ENCODE results near the gene BATF2. TPM values are rescaled to one million over a fixed set of nuclear protein-coding genes. Genes with fewer than 3 reads are reported as not detected.

BATF2 gene
- total and polyA plus RNA-seq, 3 experiments from 2014 or later, result 0.11 TPM; not detected in 2

DNA sequence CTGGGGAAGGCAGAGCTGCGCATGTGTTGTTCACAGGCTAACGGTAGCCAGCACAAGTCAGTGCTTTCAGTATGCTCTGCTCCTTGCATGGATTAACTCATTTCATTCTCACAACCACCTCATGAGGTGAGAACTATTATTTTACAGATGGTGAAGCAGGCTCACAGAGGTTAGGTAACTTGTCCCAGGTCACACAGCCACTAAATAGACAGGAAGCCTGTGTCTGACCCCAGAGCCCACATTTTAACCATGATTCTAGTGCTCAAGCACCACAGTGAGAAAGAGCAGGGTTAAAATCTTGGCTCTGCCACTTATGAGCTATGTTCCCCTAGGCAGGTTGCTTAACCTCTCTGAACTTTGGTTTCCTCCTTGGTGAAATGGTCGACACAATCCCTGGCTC lies 24.2 kb upstream of the BATF2 start:
- Mint-ChIP-seq H3K4me3 (no peak overlapping the region), H3K27ac (no peak overlapping the region), H3K36me3 (peaks cover 0 to 27% (median 4%) of the 10 kb centered on the region in 3 donors), H3K27me3 (no peaks in the 10 kb centered on the region), H3K9me3 (no peaks in the 10 kb centered on the region), H3K4me1 (peaks cover 8 to 10% (median 9%) of the 10 kb centered on the region in 3 donors)
- no peak overlapping the region for H3K4me3 ChIP-seq (ENCODE audit: low read length)
- peaks cover 6% of the 10 kb centered on the region for H3K4me1 ChIP-seq (ENCODE audit: insufficient read depth, low read length)
- H3K9me3 ChIP-seq (ENCODE audit: low read length), result no peaks in the 10 kb centered on the region
- no peak overlapping the region for H3K27ac ChIP-seq (ENCODE audit: low read depth, low read length)
- DNase-seq, result no peak
- ChIA-PET CTCF (no interaction called here), POLR2A (no interaction called here)
- H3K27me3 ChIP-seq (ENCODE audit: insufficient read depth, low read length, poor library complexity, severe bottlenecking), result no peaks in the 10 kb centered on the region
- peaks cover 4% of the 10 kb centered on the region for H3K36me3 ChIP-seq (ENCODE audit: insufficient read depth, low read length)

DNA sequence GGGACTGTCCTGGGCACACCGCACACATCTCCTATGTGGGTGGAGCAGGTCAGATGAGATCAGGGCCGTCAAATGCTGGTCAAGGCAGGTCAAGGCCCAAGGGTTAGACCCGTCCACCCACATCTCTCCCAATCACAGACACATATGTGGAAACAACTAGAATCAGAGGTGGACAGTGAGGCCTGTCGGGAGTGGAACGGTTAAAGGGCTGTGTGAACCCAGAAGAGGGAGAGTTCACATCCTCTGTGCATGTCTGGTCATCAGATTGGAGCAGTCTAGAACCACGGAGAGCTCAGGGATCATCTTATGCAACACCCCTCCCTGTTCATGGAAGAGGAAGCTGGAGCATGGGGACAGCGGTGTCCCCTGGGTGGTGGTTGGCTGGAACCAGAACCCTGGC lies 23.1 kb upstream of the BATF2 start:
- POLR2A ChIA-PET, result no interaction called here
- Histone ChIP-seq H3K4me3 (ENCODE audit: low read length) (no peak overlapping the region), H3K36me3 (ENCODE audit: insufficient read depth, low read length) (peaks cover 4% of the 10 kb centered on the region), H3K27ac (ENCODE audit: low read depth, low read length) (no peak overlapping the region), H3K4me1 (ENCODE audit: insufficient read depth, low read length) (peaks cover 6% of the 10 kb centered on the region), H3K27me3 (ENCODE audit: insufficient read depth, low read length, poor library complexity, severe bottlenecking) (no peaks in the 10 kb centered on the region), H3K9me3 (ENCODE audit: low read length) (no peaks in the 10 kb centered on the region)
- CTCF ChIA-PET, result no interaction called here
- H3K4me1 Mint-ChIP-seq, result peaks cover 11 to 19% (median 15%) of the 10 kb centered on the region in 3 donors
- DNase-seq, result no peak
- no peaks in the 10 kb centered on the region for H3K9me3 Mint-ChIP-seq
- peaks cover 0 to 27% (median 4%) of the 10 kb centered on the region in 3 donors for H3K36me3 Mint-ChIP-seq
- H3K4me3 Mint-ChIP-seq, result no peak overlapping the region
- peak overlapping the region in 1 of 8 donors; percentile 23 for H3K27ac Mint-ChIP-seq
- no peaks in the 10 kb centered on the region for H3K27me3 Mint-ChIP-seq

DNA sequence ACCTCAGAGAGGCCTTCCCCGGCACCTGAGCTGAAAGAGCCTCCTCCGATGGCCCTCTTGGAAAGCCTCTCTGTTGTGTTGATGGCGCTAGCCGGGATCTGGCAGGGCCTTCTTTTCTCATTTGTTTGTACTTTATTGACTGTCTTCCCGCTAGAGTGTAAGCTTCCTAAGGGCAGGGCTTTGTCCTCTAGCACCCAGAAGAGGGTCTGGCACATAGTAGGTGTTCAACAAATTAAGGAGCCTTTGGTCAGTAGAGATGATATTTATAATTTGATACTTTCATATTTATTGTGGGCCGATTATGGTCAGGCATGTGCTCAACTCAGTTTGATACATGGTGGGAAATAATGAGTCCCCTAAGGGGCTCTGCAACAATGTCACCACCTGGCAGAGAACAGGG lies 21.2 kb upstream of the BATF2 start:
- Mint-ChIP-seq H3K9me3 (no peaks in the 10 kb centered on the region), H3K4me1 (peaks cover 18 to 32% (median 21%) of the 10 kb centered on the region in 3 donors), H3K36me3 (peaks cover 0 to 32% (median 4%) of the 10 kb centered on the region in 3 donors), H3K27ac (peak overlapping the region in 1 of 8 donors; percentile 36), H3K27me3 (no peaks in the 10 kb centered on the region), H3K4me3 (peak overlapping the region in 1 of 7 donors; percentile 13)
- Histone ChIP-seq H3K4me1 (ENCODE audit: insufficient read depth, low read length) (peaks cover 11% of the 10 kb centered on the region), H3K4me3 (ENCODE audit: low read length) (no peak overlapping the region), H3K9me3 (ENCODE audit: low read length) (no peaks in the 10 kb centered on the region), H3K27ac (ENCODE audit: low read depth, low read length) (no peak overlapping the region), H3K36me3 (ENCODE audit: insufficient read depth, low read length) (peaks cover 4% of the 10 kb centered on the region), H3K27me3 (ENCODE audit: insufficient read depth, low read length, poor library complexity, severe bottlenecking) (no peaks in the 10 kb centered on the region)
- ChIA-PET POLR2A (no interaction called here), CTCF (interaction anchor here (1.5 kb wide), 1 partner anchor 94 kb away, joined by 3 read pairs; the partner anchor contains the start of gene TM7SF2)
- no peak for DNase-seq

DNA sequence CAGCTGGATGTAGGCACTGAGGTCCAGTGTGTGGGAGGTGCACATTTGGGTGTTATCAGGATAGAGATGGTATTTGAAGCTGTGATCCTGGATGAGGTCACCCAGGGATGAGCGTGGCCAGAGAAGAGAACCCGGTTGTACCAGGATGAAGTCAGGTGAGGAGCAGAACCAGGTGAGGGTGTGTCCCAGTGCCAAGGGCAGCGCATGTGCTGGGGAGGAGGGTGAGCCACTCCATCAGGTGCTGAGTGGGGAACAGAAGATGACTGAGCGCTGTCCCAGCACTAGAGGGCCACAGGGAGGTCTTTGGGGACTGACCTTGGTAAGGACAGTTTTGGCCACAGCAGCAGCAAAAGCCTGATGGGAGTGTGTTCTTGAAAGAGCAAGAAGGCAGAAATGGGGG lies 19.9 kb upstream of the BATF2 start:
- H3K36me3 Mint-ChIP-seq, result peaks cover 0 to 26% (median 2%) of the 10 kb centered on the region in 3 donors
- Histone ChIP-seq H3K36me3 (ENCODE audit: insufficient read depth, low read length) (peaks cover 4% of the 10 kb centered on the region), H3K4me3 (ENCODE audit: low read length) (no peak overlapping the region), H3K27ac (ENCODE audit: low read depth, low read length) (no peak overlapping the region), H3K27me3 (ENCODE audit: insufficient read depth, low read length, poor library complexity, severe bottlenecking) (no peaks in the 10 kb centered on the region), H3K4me1 (ENCODE audit: insufficient read depth, low read length) (peaks cover 12% of the 10 kb centered on the region), H3K9me3 (ENCODE audit: low read length) (no peaks in the 10 kb centered on the region)
- no peaks in the 10 kb centered on the region for H3K27me3 Mint-ChIP-seq
- POLR2A ChIA-PET, result no interaction called here
- H3K4me3 Mint-ChIP-seq, result peak overlapping the region in 3 of 7 donors; percentile 16 to 38 (median 23)
- peaks cover 18 to 33% (median 23%) of the 10 kb centered on the region in 3 donors for H3K4me1 Mint-ChIP-seq
- CTCF ChIA-PET, result interaction anchor here (0.7 kb wide), 1 partner anchor 9 kb away, joined by 4 read pairs; no protein-coding TSS in a partner anchor
- peak overlapping the region in 2 of 8 donors; percentile 23 to 24 for H3K27ac Mint-ChIP-seq
- H3K9me3 Mint-ChIP-seq, result no peaks in the 10 kb centered on the region
- DNase-seq, result no peak

DNA sequence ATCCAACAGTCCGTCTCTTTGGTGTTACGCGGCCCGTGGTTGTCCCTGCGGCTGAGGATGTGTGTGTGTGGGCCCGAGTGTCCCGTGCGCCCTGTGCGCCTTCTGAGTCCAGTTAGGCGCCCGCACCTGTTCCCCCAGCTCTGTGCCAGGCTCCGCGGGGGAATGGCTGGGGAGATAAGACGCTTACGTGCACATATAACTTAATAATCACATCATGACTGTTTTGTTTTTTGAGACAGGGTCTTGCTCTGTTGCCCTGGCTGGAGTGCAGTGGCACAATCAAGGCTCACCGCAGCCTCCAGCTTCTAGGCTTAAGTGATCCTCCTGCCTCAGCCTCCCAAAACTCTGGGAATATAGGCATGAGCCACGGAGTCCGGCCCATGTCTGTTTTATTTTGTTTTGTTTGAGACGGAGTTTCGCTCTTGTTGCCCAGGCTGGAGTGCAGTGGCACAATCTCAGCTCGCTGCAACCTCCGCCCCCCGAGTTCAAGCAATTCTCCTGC lies 18.0 kb upstream of the BATF2 start:
- POLR2A ChIA-PET, result interaction anchor here (0.6 to 1.8 kb wide), 9 partner anchors 17 to 171 kb away, joined by 3 to 8 read pairs (median 3); partner anchors contain the start of genes CDC42BPG, FAU, MRPL49 and PPP2R5B
- peak overlapping the region; percentile 97 for H3K27ac ChIP-seq (ENCODE audit: low read depth, low read length)
- H3K9me3 Mint-ChIP-seq, result no peaks in the 10 kb centered on the region
- peaks cover 0 to 20% (median under 1%) of the 10 kb centered on the region in 3 donors for H3K36me3 Mint-ChIP-seq
- no peaks in the 10 kb centered on the region for H3K36me3 ChIP-seq (ENCODE audit: insufficient read depth, low read length)
- H3K4me3 Mint-ChIP-seq, result peak overlapping the region; percentile 85 to 94 (median 90)
- peaks cover 18 to 33% (median 23%) of the 10 kb centered on the region in 3 donors for H3K4me1 Mint-ChIP-seq
- H3K4me3 ChIP-seq (ENCODE audit: low read length), result peak overlapping the region; percentile 99
- peaks cover 12% of the 10 kb centered on the region for H3K4me1 ChIP-seq (ENCODE audit: insufficient read depth, low read length)
- H3K27ac Mint-ChIP-seq, result peak overlapping the region; percentile 88 to 99 (median 92)
- H3K27me3 Mint-ChIP-seq, result no peaks in the 10 kb centered on the region
- no peaks in the 10 kb centered on the region for H3K27me3 ChIP-seq (ENCODE audit: insufficient read depth, low read length, poor library complexity, severe bottlenecking)
- H3K9me3 ChIP-seq (ENCODE audit: low read length), result no peaks in the 10 kb centered on the region
- CTCF ChIA-PET, result interaction anchor here (0.6 to 3.9 kb wide), 30 partner anchors 11 to 302 kb away, joined by 3 to 27 read pairs (median 4); partner anchors contain the start of genes CAPN1, CDC42BPG, FAU and MRPL49
- no peak for DNase-seq

DNA sequence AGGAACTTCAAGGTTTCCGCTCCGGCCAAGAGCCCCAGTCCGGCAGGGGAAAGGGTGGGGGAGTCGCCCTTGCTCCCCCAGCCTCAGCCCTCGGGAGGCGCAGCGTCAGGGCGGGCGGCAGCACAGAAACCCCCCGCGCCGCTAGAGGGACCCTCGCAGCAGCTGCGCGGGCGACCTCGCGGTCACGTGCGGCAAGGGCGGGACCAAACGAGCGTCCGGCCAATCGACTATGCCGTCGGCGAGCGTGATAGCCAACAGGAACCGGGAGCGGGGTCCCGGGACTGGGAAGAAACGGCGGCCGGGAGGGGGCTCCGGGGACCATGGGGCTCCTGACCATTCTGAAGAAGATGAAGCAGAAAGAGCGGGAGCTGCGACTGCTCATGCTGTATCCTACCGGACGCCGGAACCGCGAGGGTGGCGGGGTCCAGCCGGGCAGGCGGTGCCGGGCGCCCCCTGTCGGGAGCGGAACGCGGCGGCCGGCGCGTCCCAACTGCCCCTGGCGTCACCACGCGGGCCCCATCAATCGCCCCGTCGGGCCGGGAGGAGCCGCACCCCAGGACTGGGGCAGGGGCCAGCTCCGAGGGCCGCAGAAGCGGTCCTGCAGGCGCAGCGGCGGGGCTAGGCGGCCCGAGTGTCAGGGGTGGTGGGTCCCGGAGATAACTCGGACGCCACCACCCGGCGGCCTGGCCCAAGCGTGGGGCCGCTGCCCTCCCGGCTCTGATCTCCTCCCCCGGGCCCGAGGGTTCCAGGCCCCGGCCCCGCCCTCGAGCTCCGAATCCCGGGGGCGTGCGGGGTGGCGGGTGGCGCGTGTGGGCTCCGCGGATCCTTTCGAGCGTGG lies 17.3 kb upstream of the BATF2 start, which contains the start of gene ARL2:
Gene ARL2, plus strand, starts transcription at position 273 of the 838 bp plus-strand sequence. Its CDS starts 48 bp downstream, at position 321.
- no peaks in the 10 kb centered on the region for H3K27me3 Mint-ChIP-seq

DNA sequence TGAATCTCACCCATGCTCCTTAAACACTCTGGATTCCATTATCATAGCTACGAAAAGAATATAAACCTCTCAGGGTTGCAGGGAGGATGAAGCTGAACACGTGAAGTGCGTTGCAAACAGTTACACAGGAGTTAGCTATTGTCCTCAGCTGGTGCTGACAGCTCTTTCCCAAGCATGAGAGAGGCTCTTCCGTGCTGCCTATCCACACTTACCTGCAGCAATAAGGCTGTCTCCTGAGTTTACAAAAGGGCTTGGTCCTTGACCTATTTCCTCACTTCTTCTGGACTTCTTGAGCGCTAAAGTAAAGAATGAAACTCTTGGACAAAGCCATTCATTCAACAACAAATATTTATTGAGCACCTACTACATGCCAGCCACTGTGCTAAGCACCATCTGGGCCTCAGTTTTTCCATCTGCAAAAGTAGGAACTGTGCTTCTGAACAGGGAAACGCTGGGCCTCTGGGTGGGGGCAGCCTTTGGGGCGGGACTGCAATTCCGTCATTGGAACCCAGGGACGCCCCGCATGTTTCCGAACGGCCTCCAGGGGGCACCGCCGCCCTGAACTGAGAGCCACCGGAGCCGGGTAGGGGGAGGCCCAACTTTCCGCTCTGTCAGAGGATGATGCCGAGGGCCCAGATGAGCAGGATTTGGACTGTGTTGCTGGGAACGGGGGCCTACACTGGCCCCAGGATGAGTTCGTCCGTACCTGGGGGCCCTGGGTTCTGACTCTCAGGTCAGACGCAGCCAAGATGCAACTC lies 16.5 kb upstream of the BATF2 start:
- Histone ChIP-seq H3K4me3 (ENCODE audit: low read length) (peak overlapping the region; percentile 99), H3K27me3 (ENCODE audit: insufficient read depth, low read length, poor library complexity, severe bottlenecking) (no peaks in the 10 kb centered on the region), H3K27ac (ENCODE audit: low read depth, low read length) (peak overlapping the region; percentile 97), H3K36me3 (ENCODE audit: insufficient read depth, low read length) (no peaks in the 10 kb centered on the region), H3K9me3 (ENCODE audit: low read length) (no peaks in the 10 kb centered on the region), H3K4me1 (ENCODE audit: insufficient read depth, low read length) (peaks cover 12% of the 10 kb centered on the region)
- Mint-ChIP-seq H3K27ac (peak overlapping the region; percentile 95 to 99 (median 98)), H3K36me3 (peaks cover 0 to 16% (median 0%) of the 10 kb centered on the region in 3 donors), H3K9me3 (no peaks in the 10 kb centered on the region), H3K27me3 (no peaks in the 10 kb centered on the region), H3K4me1 (peaks cover 18 to 33% (median 23%) of the 10 kb centered on the region in 3 donors), H3K4me3 (peak overlapping the region; percentile 92 to 96 (median 94))
- CTCF ChIA-PET, result interaction anchor here (0.7 to 3.9 kb wide), 29 partner anchors 10 to 324 kb away, joined by 3 to 27 read pairs (median 4); partner anchors contain the start of genes BATF2, FAU, MRPL49 and SAC3D1
- POLR2A ChIA-PET, result interaction anchor here (0.6 to 1.8 kb wide), 5 partner anchors 17 to 235 kb away, joined by 3 to 8 read pairs (median 4); partner anchors contain the start of genes BATF2, FAU, MRPL49 and SAC3D1
- peak; percentile 85 to 94 (median 88) for DNase-seq

More for the DNA sequence above, 17.3 kb upstream of the BATF2 start, which contains the start of gene ARL2:
- Histone ChIP-seq H3K27ac (ENCODE audit: low read depth, low read length) (peak within 1 kb of the TSS; percentile 97), H3K27me3 (ENCODE audit: insufficient read depth, low read length, poor library complexity, severe bottlenecking) (no peaks in the 10 kb centered on the region), H3K36me3 (ENCODE audit: insufficient read depth, low read length) (no peaks in the 10 kb centered on the region), H3K4me3 (ENCODE audit: low read length) (peak within 1 kb of the TSS; percentile 99), H3K4me1 (ENCODE audit: insufficient read depth, low read length) (peaks cover 12% of the 10 kb centered on the region), H3K9me3 (ENCODE audit: low read length) (no peaks in the 10 kb centered on the region)
- Mint-ChIP-seq H3K27ac (peak within 1 kb of the TSS; percentile 95 to 99 (median 98)), H3K4me1 (peaks cover 18 to 33% (median 23%) of the 10 kb centered on the region in 3 donors), H3K36me3 (peaks cover 0 to 16% (median 0%) of the 10 kb centered on the region in 3 donors), H3K4me3 (peak within 1 kb of the TSS; percentile 92 to 96 (median 94)), H3K9me3 (no peaks in the 10 kb centered on the region)
- DNase-seq, result peak; percentile 80 to 90 (median 84)
- ChIA-PET CTCF (interaction anchor here (0.7 to 3.9 kb wide), 29 partner anchors 11 to 303 kb away, joined by 3 to 27 read pairs (median 4); partner anchors contain the start of genes CAPN1, CDC42BPG, FAU and MRPL49), POLR2A (interaction anchor here (0.6 to 1.8 kb wide), 12 partner anchors 16 to 236 kb away, joined by 3 to 8 read pairs (median 3); partner anchors contain the start of genes CDC42BPG, FAU, MRPL49 and PPP2R5B)

Data from CD8-positive, alpha-beta memory T cell (primary cell).